Measurements from ENCODE around the gene IL1RAPL1. TPM values are rescaled to one million over a fixed set of nuclear protein-coding genes. Genes with fewer than 3 reads are reported as not detected.

IL1RAPL1 gene
- total and polyA plus RNA-seq, 9 of the 15 experiments (the other 6 are each of a cell fraction or from before 2014, with no cell fraction given), result 0.04 to 0.07 (median 0.04) TPM; not detected in 6

DNA sequence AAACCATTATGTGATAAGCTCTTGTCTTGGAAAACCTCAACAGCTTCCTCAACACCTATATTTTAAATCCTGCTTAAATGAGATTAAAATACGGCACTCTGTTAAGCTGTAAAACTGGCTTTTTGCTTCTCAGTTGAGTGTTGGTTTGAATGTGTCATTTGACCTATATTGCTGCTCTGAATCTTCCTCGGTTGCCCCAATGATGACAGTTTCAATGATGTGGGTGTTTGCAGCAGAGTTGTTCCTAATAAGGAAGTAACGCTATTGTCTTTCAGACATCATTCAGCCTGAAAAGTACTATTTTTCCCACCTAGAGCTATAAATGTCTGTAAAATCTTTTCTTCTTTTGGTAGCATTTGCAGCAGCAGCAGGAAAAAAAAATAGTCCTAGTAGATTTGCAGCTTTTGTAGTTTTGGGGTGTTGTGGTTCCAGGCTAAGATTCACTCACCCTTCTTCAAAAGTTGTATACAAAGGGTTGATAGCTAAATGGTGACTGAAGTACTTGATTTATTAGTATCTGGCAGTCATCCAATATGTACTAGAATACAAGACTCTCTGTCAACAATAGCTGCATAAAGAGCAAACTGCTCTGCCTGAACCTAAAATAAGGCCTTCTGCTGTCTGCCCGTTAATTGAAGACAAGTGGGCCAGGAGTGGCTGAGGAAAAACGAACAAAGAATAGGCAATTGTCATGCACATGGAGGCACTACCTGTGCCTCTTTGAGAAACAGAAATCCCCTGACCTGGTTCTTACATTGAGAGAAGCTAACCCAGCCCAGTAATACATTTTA is 333.1 kb downstream of the IL1RAPL1 start:
- 1% methylated on average over 5 of the region's 5 CpGs for WGBS (ENCODE audit: insufficient coverage, low coverage, missing lambda C conversion rate)
- no peak for DNase-seq (ENCODE audit: extremely low read depth in 1 of 4, low spot score in 3 of 4)
- no peak overlapping the region for H3K27ac ChIP-seq (ENCODE audit: extremely low read depth, low read depth, low read length)
- POLR2A ChIA-PET, result no interaction called here
- no peaks in the 10 kb centered on the region for H3K27me3 ChIP-seq (ENCODE audit: control insufficient read depth in 2 of 2, insufficient read depth in 2 of 2, low read length in 2 of 2)
- H3K9me1 ChIP-seq (ENCODE audit: control insufficient read depth, insufficient read depth, low read length), result no peaks in the 10 kb centered on the region
- CTCF ChIA-PET (ENCODE audit: low intra/inter-chr PET ratio), result no interaction called here
- no peak overlapping the region for H3K4me3 ChIP-seq
- no peak overlapping the region for H2AFZ ChIP-seq (ENCODE audit: low read depth, low read length)
- no peak for FAIRE-seq
- intact Hi-C loops (cut with micrococcal nuclease) (no loop called here), in situ Hi-C loops (cut with MboI) (no loop called here)
- no peaks in the 10 kb centered on the region for H3K36me3 ChIP-seq (ENCODE audit: control insufficient read depth, insufficient read depth, low read length)
- no peak overlapping the region for H3K4me2 ChIP-seq (ENCODE audit: insufficient read depth, low read length)
- H3K9me3 ChIP-seq (replicated peaks; ENCODE audit: control insufficient read depth, insufficient read depth, low read depth, low read length), result no peaks in the 10 kb centered on the region
- no peaks in the 10 kb centered on the region for H3K79me2 ChIP-seq (ENCODE audit: control insufficient read depth, insufficient read depth, low read length)
- no TSS peak for BruUV-seq (replicated peaks)
- H3K9ac ChIP-seq (ENCODE audit: insufficient read depth in 1 of 2, low read depth in 2 of 2, low read length in 2 of 2), result no peak overlapping the region
- ATAC-seq, result no peak
- no peaks in the 10 kb centered on the region for H4K20me1 ChIP-seq (replicated peaks; ENCODE audit: control insufficient read depth, insufficient read depth, low read length)
- no peaks in the 10 kb centered on the region for H3K4me1 ChIP-seq (replicated peaks in 1 of 2; ENCODE audit: control insufficient read depth in 2 of 2, insufficient read depth in 2 of 2, low read length in 2 of 2)
- TF ChIP-seq SIX5 (IDR thresholded peaks at IDR 0.05; ENCODE audit: borderline replicate concordance in 1 of 2, insufficient read depth in 1 of 2, low read depth in 1 of 2, low read length in 2 of 2), result no peak
- no peak for TF ChIP-seq FUS (optimal IDR thresholded peaks at IDR 0.05; ENCODE audit: low read depth, low read length)
- no peak for TF ChIP-seq ZNF668 (CRISPR knock-in tag; IDR thresholded peaks at IDR 0.05)
- TF ChIP-seq BMI1 (IDR thresholded peaks at IDR 0.05; ENCODE audit: low read length), result no peak
- TF ChIP-seq, protein P1, sequence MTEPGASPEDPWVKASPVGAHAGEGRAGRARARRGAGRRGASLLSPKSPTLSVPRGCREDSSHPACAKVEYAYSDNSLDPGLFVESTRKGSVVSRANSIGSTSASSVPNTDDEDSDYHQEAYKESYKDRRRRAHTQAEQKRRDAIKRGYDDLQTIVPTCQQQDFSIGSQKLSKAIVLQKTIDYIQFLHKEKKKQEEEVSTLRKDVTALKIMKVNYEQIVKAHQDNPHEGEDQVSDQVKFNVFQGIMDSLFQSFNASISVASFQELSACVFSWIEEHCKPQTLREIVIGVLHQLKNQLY (CRISPR knock-in tag; conservative IDR thresholded peaks at IDR 0.05), result no peak
- no peak for TF ChIP-seq TAF9B (IDR thresholded peaks at IDR 0.05; ENCODE audit: partially characterized antibody)
- TF ChIP-seq, protein P2, sequence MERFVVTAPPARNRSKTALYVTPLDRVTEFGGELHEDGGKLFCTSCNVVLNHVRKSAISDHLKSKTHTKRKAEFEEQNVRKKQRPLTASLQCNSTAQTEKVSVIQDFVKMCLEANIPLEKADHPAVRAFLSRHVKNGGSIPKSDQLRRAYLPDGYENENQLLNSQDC (CRISPR knock-in tag; IDR thresholded peaks at IDR 0.05), result no peak
- TF ChIP-seq SRSF3 (IDR thresholded peaks at IDR 0.05; ENCODE audit: insufficient read depth, low read length), result no peak
- TF ChIP-seq ZNF140 (CRISPR knock-in tag; IDR thresholded peaks at IDR 0.05), result no peak
- no peak for TF ChIP-seq ETS2 (tag; IDR thresholded peaks at IDR 0.05; ENCODE audit: borderline replicate concordance, poor library complexity, severe bottlenecking)
- no peak for TF ChIP-seq NRF1 (conservative IDR thresholded peaks at IDR 0.05 in 1 of 2, IDR thresholded peaks at IDR 0.05 in 1 of 2)
- TF ChIP-seq, protein P3, sequence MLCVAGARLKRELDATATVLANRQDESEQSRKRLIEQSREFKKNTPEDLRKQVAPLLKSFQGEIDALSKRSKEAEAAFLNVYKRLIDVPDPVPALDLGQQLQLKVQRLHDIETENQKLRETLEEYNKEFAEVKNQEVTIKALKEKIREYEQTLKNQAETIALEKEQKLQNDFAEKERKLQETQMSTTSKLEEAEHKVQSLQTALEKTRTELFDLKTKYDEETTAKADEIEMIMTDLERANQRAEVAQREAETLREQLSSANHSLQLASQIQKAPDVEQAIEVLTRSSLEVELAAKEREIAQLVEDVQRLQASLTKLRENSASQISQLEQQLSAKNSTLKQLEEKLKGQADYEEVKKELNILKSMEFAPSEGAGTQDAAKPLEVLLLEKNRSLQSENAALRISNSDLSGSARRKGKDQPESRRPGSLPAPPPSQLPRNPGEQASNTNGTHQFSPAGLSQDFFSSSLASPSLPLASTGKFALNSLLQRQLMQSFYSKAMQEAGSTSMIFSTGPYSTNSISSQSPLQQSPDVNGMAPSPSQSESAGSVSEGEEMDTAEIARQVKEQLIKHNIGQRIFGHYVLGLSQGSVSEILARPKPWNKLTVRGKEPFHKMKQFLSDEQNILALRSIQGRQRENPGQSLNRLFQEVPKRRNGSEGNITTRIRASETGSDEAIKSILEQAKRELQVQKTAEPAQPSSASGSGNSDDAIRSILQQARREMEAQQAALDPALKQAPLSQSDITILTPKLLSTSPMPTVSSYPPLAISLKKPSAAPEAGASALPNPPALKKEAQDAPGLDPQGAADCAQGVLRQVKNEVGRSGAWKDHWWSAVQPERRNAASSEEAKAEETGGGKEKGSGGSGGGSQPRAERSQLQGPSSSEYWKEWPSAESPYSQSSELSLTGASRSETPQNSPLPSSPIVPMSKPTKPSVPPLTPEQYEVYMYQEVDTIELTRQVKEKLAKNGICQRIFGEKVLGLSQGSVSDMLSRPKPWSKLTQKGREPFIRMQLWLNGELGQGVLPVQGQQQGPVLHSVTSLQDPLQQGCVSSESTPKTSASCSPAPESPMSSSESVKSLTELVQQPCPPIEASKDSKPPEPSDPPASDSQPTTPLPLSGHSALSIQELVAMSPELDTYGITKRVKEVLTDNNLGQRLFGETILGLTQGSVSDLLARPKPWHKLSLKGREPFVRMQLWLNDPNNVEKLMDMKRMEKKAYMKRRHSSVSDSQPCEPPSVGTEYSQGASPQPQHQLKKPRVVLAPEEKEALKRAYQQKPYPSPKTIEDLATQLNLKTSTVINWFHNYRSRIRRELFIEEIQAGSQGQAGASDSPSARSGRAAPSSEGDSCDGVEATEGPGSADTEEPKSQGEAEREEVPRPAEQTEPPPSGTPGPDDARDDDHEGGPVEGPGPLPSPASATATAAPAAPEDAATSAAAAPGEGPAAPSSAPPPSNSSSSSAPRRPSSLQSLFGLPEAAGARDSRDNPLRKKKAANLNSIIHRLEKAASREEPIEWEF (CRISPR knock-in tag; IDR thresholded peaks at IDR 0.05), result no peak
- TF ChIP-seq, protein P4, sequence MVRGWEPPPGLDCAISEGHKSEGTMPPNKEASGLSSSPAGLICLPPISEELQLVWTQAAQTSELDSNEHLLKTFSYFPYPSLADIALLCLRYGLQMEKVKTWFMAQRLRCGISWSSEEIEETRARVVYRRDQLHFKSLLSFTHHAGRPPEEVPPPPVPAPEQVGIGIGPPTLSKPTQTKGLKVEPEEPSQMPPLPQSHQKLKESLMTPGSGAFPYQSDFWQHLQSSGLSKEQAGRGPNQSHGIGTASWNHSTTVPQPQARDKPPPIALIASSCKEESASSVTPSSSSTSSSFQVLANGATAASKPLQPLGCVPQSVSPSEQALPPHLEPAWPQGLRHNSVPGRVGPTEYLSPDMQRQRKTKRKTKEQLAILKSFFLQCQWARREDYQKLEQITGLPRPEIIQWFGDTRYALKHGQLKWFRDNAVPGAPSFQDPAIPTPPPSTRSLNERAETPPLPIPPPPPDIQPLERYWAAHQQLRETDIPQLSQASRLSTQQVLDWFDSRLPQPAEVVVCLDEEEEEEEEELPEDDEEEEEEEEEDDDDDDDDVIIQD (CRISPR knock-in tag; IDR thresholded peaks at IDR 0.05), result no peak
- no peak for TF ChIP-seq SETDB1 (IDR thresholded peaks at IDR 0.05; ENCODE audit: low read length)

Data from K562 (cell line).